Mesenchymal stem cell (in vitro differentiated cells and primary cell): ENCODE measurements around the gene ELK3.
A peak's percentile ranks its signal among the peaks of the same experiment; 100 is the strongest.

Experiments used
- DNase-seq: peaks from one replicate; pipeline ENCODE4 v3.0.0-alpha.2; 2013
- H2AFZ ChIP-seq: one replicate; pipeline ENCODE4 v1.6.1; 2013; ENCODE audit warnings: low read depth, mild to moderate bottlenecking, control low read depth, inconsistent platforms, low read length, moderate library complexity
- H2AK5ac ChIP-seq: 2 replicates; pipeline ENCODE4 v1.6.1; 2013; ENCODE audit warnings: low read length, moderate library complexity, mild to moderate bottlenecking, inconsistent platforms; ENCODE audit not compliant: severe bottlenecking
- H2BK120ac ChIP-seq: one replicate; pipeline ENCODE4 v1.6.1; 2013; ENCODE audit warnings: low read depth, mild to moderate bottlenecking, inconsistent platforms, low read length, moderate library complexity
- H2BK12ac ChIP-seq, 2 experiments: one replicate each; pipeline ENCODE4 v1.6.1; 2013; ENCODE audit warnings: inconsistent platforms in 2 of 2, low read length in 2 of 2, mild to moderate bottlenecking in 2 of 2, moderate library complexity in 2 of 2, control low read depth in 1 of 2
- H2BK15ac ChIP-seq: one replicate; pipeline ENCODE4 v1.6.1; 2013; ENCODE audit warnings: mild to moderate bottlenecking, low read depth, inconsistent platforms; ENCODE audit not compliant: poor library complexity, severe bottlenecking
- H2BK5ac ChIP-seq: 2 replicates; pipeline ENCODE4 v1.6.1; 2013; ENCODE audit warnings: low read depth, mild to moderate bottlenecking, low read length, control low read depth, inconsistent platforms; ENCODE audit not compliant: poor library complexity, severe bottlenecking
- H3K14ac ChIP-seq, 2 experiments: one replicate each; pipeline ENCODE4 v1.6.1; 2013; ENCODE audit warnings: inconsistent platforms in 2 of 2, low read length in 2 of 2, control low read depth in 1 of 2, mild to moderate bottlenecking in 1 of 2, moderate library complexity in 1 of 2
- H3K18ac ChIP-seq, 2 experiments: one replicate each; pipeline ENCODE4 v1.6.1; 2013; ENCODE audit warnings: inconsistent platforms in 2 of 2, low read length in 2 of 2, control low read depth in 1 of 2, low read depth in 1 of 2, mild to moderate bottlenecking in 1 of 2
- H3K23ac ChIP-seq, 2 experiments: one replicate each; pipeline ENCODE4 v1.6.1; 2013; ENCODE audit warnings: inconsistent platforms in 2 of 2, low read length in 2 of 2, mild to moderate bottlenecking in 2 of 2, moderate library complexity in 2 of 2, control low read depth in 1 of 2
- H3K27ac ChIP-seq: 2 replicates; pipeline ENCODE4 v1.5.1; 2013; ENCODE audit warnings: mild to moderate bottlenecking, moderate library complexity, low read length, control low read depth, inconsistent platforms; ENCODE audit not compliant: poor library complexity, severe bottlenecking
- H3K27me3 ChIP-seq, 2 experiments: 2 replicates each; pipeline versions ENCODE4 v1.6.1 to v1.7.0; 2013; ENCODE audit warnings: low read length in 2 of 2, mild to moderate bottlenecking in 2 of 2, moderate library complexity in 2 of 2, control low read depth in 1 of 2, inconsistent platforms in 1 of 2; ENCODE audit not compliant: control insufficient read depth in 1 of 2, insufficient read depth in 1 of 2
- H3K36me3 ChIP-seq, 2 experiments: 2 replicates each; pipeline versions ENCODE4 v1.6.1 to v1.7.0; 2013; ENCODE audit warnings: low read length in 2 of 2, control low read depth in 1 of 2, inconsistent platforms in 1 of 2, low read depth in 1 of 2, mild to moderate bottlenecking in 1 of 2; ENCODE audit not compliant: insufficient read depth in 2 of 2, control insufficient read depth in 1 of 2
- H3K4ac ChIP-seq, 2 experiments: one replicate each; pipeline ENCODE4 v1.6.1; 2013; ENCODE audit warnings: inconsistent platforms in 2 of 2, low read length in 2 of 2, mild to moderate bottlenecking in 2 of 2, moderate library complexity in 2 of 2, control low read depth in 1 of 2, low read depth in 1 of 2
- H3K4me1 ChIP-seq: 2 replicates; pipeline ENCODE4 v1.6.1; 2013; ENCODE audit warnings: low read depth, low read length, control low read depth; ENCODE audit not compliant: control insufficient read depth, insufficient read depth
- H3K4me2 ChIP-seq: 2 replicates; pipeline ENCODE4 v1.6.1; 2013; ENCODE audit warnings: low read length, mild to moderate bottlenecking, inconsistent platforms; ENCODE audit not compliant: poor library complexity, severe bottlenecking
- H3K4me3 ChIP-seq, 2 experiments: 2 replicates each; pipeline versions ENCODE4 v1.5.1 to v1.7.0; 2013; ENCODE audit warnings: low read length in 2 of 2, mild to moderate bottlenecking in 2 of 2, control low read depth in 1 of 2, low read depth in 1 of 2; ENCODE audit not compliant: insufficient read depth in 1 of 2
- H3K79me1 ChIP-seq: replicated peaks from 2 replicates; pipeline ENCODE4 v1.6.1; 2013; ENCODE audit warnings: mild to moderate bottlenecking, control low read depth, low read length, inconsistent platforms; ENCODE audit not compliant: poor library complexity, severe bottlenecking
- H3K9ac ChIP-seq: 2 replicates; pipeline ENCODE4 v1.7.0; 2013; ENCODE audit warnings: mild to moderate bottlenecking, low read length, moderate library complexity
- H3K9me3 ChIP-seq: 2 replicates; pipeline ENCODE4 v1.7.0; 2013; ENCODE audit warnings: mild to moderate bottlenecking, low read length; ENCODE audit not compliant: control insufficient read depth
- H4K8ac ChIP-seq: one replicate; pipeline ENCODE4 v1.6.1; 2013; ENCODE audit warnings: inconsistent platforms, mild to moderate bottlenecking, low read length, moderate library complexity
- H4K91ac ChIP-seq: one replicate; pipeline ENCODE4 v1.6.1; 2013; ENCODE audit warnings: mild to moderate bottlenecking, low read length, inconsistent platforms
- WGBS: methylation state at CpG from one replicate; pipeline ENCODE4 v1.1.7; 2013; ENCODE audit warnings: mixed read lengths; 5-methylcytosine and 5-hydroxymethylcytosine counted together

The ELK3 gene

GRCh38 chr12:96192926-96193573 is 1.1 kb upstream of the ELK3 start:
- peak overlapping the region; percentile 26 for H2BK15ac ChIP-seq
- peak overlapping the region; percentile 75 for H2BK120ac ChIP-seq
- H2BK12ac ChIP-seq: peak overlapping the region; percentile 24 to 37
- H3K36me3 ChIP-seq: no peaks in the 10 kb centered on the region
- peak; percentile 7 for DNase-seq
- 68% methylated on average over 8 of the region's 9 CpGs for WGBS
- H3K79me1 ChIP-seq: peaks cover 2% of the 10 kb centered on the region
- H2AK5ac ChIP-seq: peak overlapping the region; percentile 57
- H3K18ac ChIP-seq: peak overlapping the region in 1 of 2 experiments; percentile 37
- H3K27ac ChIP-seq: no peak overlapping the region
- H3K4me1 ChIP-seq: peaks cover under 1% of the 10 kb centered on the region
- H3K4me3 ChIP-seq: no peak overlapping the region
- H3K9me3 ChIP-seq: no peaks in the 10 kb centered on the region
- H3K27me3 ChIP-seq: no peaks in the 10 kb centered on the region
- no peak overlapping the region for H3K14ac ChIP-seq
- no peak overlapping the region for H2BK5ac ChIP-seq
- no peak overlapping the region for H2AFZ ChIP-seq
- peak overlapping the region; percentile 86 for H4K91ac ChIP-seq
- H3K4me2 ChIP-seq: no peak overlapping the region
- no peak overlapping the region for H3K9ac ChIP-seq
- peak overlapping the region in 1 of 2 experiments; percentile 29 for H3K4ac ChIP-seq
- peak overlapping the region in 1 of 2 experiments; percentile 23 for H3K23ac ChIP-seq
- peak overlapping the region; percentile 32 for H4K8ac ChIP-seq

GRCh38 chr12:96194576-96194889 is 358 bp downstream of the ELK3 start:
- Histone ChIP-seq H3K4me3 (peak overlapping the region; percentile 97 to 98), H2AK5ac (peak overlapping the region; percentile 67), H3K23ac (no peak overlapping the region), H2AFZ (no peak overlapping the region), H4K91ac (no peak overlapping the region), H2BK120ac (peak overlapping the region; percentile 99), H3K27me3 (no peaks in the 10 kb centered on the region), H3K4me1 (peaks cover 2% of the 10 kb centered on the region), H3K14ac (peak overlapping the region in 1 of 2 experiments; percentile 94), H3K36me3 (no peaks in the 10 kb centered on the region), H2BK5ac (no peak overlapping the region), H3K18ac (peak overlapping the region; percentile 95 to 100), H2BK12ac (no peak overlapping the region), H3K79me1 (peaks cover 2% of the 10 kb centered on the region), H2BK15ac (peak overlapping the region; percentile 99), H3K4ac (peak overlapping the region in 1 of 2 experiments; percentile 77), H3K9me3 (no peaks in the 10 kb centered on the region), H3K27ac (peak overlapping the region; percentile 83), H4K8ac (no peak overlapping the region), H3K9ac (peak overlapping the region; percentile 98), H3K4me2 (peak overlapping the region; percentile 69)
- whole genome bisulfite sequencing: 0% methylated on average over 5 of the region's 24 CpGs
- no peak for DNase-seq

GRCh38 chr12:96194971-96195844 is 1.0 kb downstream of the ELK3 start:
- Histone ChIP-seq H3K9ac (peak overlapping the region; percentile 98), H2BK120ac (peak overlapping the region; percentile 99), H3K14ac (peak overlapping the region; percentile 74 to 84), H3K18ac (peak overlapping the region; percentile 100), H3K27me3 (no peaks in the 10 kb centered on the region), H3K23ac (peak overlapping the region in 1 of 2 experiments; percentile 100), H3K79me1 (peaks cover 2% of the 10 kb centered on the region), H2AK5ac (peak overlapping the region; percentile 84), H2BK12ac (peak overlapping the region; percentile 45 to 97), H3K4ac (peak overlapping the region; percentile 76 to 94), H3K4me1 (peaks cover 2% of the 10 kb centered on the region), H2BK5ac (peak overlapping the region; percentile 94), H4K8ac (peak overlapping the region; percentile 97), H3K36me3 (no peaks in the 10 kb centered on the region), H3K9me3 (no peaks in the 10 kb centered on the region), H2AFZ (no peak overlapping the region), H3K27ac (peak overlapping the region; percentile 97), H2BK15ac (peak overlapping the region; percentile 99), H3K4me3 (peak overlapping the region; percentile 97 to 98), H3K4me2 (peak overlapping the region; percentile 96), H4K91ac (peak overlapping the region; percentile 99)
- WGBS: under 1% methylated on average over 39 of the region's 44 CpGs
- peak; percentile 94 for DNase-seq
